WERI-Rb-1 (cell line): ENCODE measurements around the gene QSOX1.

ENCODE experiments used
- DNase-seq: peaks from one replicate; pipeline ENCODE4 v3.0.0-alpha.2; 2020
- H3K27ac ChIP-seq: fragments of 250-450 bp; sonication (Bioruptor Pico); 2 replicates; pipeline ENCODE4 v1.5.1; 2020; ENCODE audit warnings: mild to moderate bottlenecking, moderate library complexity
- H3K27me3 ChIP-seq: fragments of 250-450 bp; sonication (Bioruptor Pico); 2 replicates; pipeline ENCODE4 v1.5.1; 2021; ENCODE audit warnings: mild to moderate bottlenecking, low read depth, moderate library complexity; ENCODE audit not compliant: insufficient read depth, severe bottlenecking
- H3K36me3 ChIP-seq: fragments of 250-450 bp; sonication (Bioruptor Pico); 2 replicates; pipeline ENCODE4 v1.5.1; 2020; ENCODE audit warnings: mild to moderate bottlenecking, moderate library complexity
- H3K4me3 ChIP-seq: 2 replicates; pipeline ENCODE4 v1.5.1; 2011; ENCODE audit warnings: low read depth, mild to moderate bottlenecking, control low read depth, low read length
- H3K9me3 ChIP-seq: fragments of 250-450 bp; sonication (Bioruptor Pico); 2 replicates; pipeline ENCODE4 v1.5.1; 2021; ENCODE audit warnings: mild to moderate bottlenecking, moderate library complexity; ENCODE audit not compliant: severe bottlenecking
- TF ChIP-seq, protein P1 (sequence below): IDR thresholded peaks from 2 replicates; pipeline ENCODE4 v1.5.1; 2011; ENCODE audit warnings: low read depth, mild to moderate bottlenecking, control low read depth, inconsistent platforms, low read length

The QSOX1 gene

GRCh38 chr1:180168786-180169639 is 14.3 kb downstream of the QSOX1 start:
- no peaks in the 10 kb centered on the region for H3K27me3 ChIP-seq
- H3K27ac ChIP-seq: no peak overlapping the region
- no peak overlapping the region for H3K4me3 ChIP-seq
- peaks cover 4% of the 10 kb centered on the region for H3K9me3 ChIP-seq
- peaks cover 6% of the 10 kb centered on the region for H3K36me3 ChIP-seq
- TF ChIP-seq, protein P1, sequence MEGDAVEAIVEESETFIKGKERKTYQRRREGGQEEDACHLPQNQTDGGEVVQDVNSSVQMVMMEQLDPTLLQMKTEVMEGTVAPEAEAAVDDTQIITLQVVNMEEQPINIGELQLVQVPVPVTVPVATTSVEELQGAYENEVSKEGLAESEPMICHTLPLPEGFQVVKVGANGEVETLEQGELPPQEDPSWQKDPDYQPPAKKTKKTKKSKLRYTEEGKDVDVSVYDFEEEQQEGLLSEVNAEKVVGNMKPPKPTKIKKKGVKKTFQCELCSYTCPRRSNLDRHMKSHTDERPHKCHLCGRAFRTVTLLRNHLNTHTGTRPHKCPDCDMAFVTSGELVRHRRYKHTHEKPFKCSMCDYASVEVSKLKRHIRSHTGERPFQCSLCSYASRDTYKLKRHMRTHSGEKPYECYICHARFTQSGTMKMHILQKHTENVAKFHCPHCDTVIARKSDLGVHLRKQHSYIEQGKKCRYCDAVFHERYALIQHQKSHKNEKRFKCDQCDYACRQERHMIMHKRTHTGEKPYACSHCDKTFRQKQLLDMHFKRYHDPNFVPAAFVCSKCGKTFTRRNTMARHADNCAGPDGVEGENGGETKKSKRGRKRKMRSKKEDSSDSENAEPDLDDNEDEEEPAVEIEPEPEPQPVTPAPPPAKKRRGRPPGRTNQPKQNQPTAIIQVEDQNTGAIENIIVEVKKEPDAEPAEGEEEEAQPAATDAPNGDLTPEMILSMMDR: peak; percentile 96
- peak; percentile 75 for DNase-seq

DNA sequence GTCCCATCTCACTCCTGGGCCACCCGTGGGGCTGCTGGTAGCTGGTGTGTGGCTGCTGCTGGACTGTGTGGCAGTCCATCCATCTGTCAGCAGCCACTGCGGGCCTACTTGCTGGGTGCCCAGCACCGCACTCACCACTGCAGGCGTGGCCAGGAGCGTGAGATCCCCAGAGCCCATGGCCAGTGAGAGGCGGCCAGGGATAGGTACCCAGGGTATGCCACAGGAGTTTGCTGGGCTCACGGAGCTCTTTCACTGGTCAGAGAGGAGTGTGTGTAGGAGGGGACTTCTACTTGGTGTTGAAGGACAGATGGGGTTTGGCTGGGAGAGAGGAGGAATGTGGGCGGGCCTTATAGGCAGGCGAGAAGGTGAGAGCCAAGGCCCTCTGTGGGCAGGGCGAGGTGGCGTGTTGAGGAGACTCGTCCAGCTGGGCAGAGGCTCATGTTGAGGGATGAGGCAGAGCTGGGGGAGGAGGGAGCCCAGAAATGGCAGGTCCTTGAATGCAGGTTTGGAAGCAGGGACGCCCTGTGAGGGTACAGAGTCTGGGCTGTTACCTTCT is 15.0 kb downstream of the QSOX1 start:
- no peak for DNase-seq
- TF ChIP-seq, protein P1: no peak
- no peaks in the 10 kb centered on the region for H3K27me3 ChIP-seq
- H3K4me3 ChIP-seq: no peak overlapping the region
- peaks cover 6% of the 10 kb centered on the region for H3K36me3 ChIP-seq
- H3K9me3 ChIP-seq: no peaks in the 10 kb centered on the region
- H3K27ac ChIP-seq: no peak overlapping the region

DNA sequence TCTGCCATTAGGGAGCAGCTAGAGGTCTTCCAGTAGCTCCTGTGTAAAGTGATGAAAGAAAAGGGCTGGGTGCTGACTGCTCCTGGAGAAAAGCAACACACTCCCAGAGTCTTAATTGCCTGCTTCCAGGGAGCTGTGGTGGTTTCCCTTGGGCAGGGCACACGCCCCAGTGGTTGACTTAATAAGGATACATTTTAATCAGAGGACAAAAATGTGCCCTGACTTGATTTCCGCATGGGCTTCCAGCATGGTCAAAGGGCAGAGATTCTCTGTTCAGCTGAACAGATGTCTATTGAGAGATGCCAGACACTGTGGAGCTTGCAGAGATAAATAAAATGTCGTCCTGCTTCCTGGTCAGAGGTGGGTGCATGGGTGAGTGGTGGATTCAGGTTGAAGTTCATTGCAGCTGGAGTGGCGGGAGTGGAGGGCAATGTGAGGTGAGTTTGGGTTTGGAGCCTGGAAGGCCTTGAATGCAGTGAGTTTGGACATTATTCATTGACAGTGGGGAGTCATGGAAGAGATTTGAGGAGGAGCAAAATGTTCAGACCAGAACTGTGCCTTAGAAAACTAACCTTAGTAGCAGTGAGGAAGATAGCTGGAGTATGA is 16.0 kb downstream of the QSOX1 start:
- H3K27me3 ChIP-seq: no peaks in the 10 kb centered on the region
- H3K36me3 ChIP-seq: peaks cover 6% of the 10 kb centered on the region
- no peak overlapping the region for H3K4me3 ChIP-seq
- DNase-seq: no peak
- no peak overlapping the region for H3K27ac ChIP-seq
- H3K9me3 ChIP-seq: no peaks in the 10 kb centered on the region
- TF ChIP-seq, protein P1: no peak

GRCh38 chr1:180171691-180172090 is 17.0 kb downstream of the QSOX1 start:
- H3K27ac ChIP-seq: no peak overlapping the region
- no peak for DNase-seq
- no peak overlapping the region for H3K4me3 ChIP-seq
- H3K27me3 ChIP-seq: no peaks in the 10 kb centered on the region
- TF ChIP-seq, protein P1: no peak
- H3K36me3 ChIP-seq: peaks cover 6% of the 10 kb centered on the region
- no peaks in the 10 kb centered on the region for H3K9me3 ChIP-seq

DNA sequence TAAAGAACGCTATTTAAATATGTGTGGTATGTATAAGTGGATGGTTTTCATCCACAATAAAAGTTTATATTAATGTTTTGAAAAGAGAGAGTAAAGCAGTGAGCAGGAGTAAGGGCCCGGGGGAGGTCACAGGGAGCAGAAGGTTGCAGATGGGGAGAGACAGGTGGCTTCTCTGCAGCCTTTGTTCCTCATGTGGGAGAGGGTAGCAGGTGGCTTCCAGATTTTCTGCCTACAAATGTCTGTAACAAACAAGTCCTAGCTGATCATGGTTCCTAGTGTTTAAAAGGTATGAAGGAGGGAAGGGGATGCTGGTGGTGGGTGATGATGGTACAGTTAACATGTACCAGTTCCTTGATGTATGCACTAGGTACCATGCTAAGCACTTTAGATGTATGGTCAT is 18.8 kb downstream of the QSOX1 start:
- Histone ChIP-seq H3K27ac (no peak overlapping the region), H3K27me3 (no peaks in the 10 kb centered on the region), H3K4me3 (no peak overlapping the region), H3K36me3 (no peaks in the 10 kb centered on the region; the same call in 1 of the 2 replicates), H3K9me3 (no peaks in the 10 kb centered on the region)
- TF ChIP-seq, protein P1: no peak
- no peak for DNase-seq
